Ishikawa (cell line): ENCODE results near the gene MIEN1.

ENCODE experiments used
- CREB1 ChIP-seq: IDR thresholded peaks from 2 replicates; pipeline ENCODE4 v1.6.1; 2012; ENCODE audit warnings: low read depth
- EGR1 ChIP-seq: IDR thresholded peaks from 2 replicates; pipeline ENCODE4 v1.6.1; 2012
- EP300 ChIP-seq: IDR thresholded peaks from 2 replicates; pipeline ENCODE4 v1.6.1; 2012; ENCODE audit warnings: borderline replicate concordance
- MAX ChIP-seq: IDR thresholded peaks from 2 replicates; pipeline ENCODE4 v1.6.1; 2012
- NFIC ChIP-seq: IDR thresholded peaks from 2 replicates; pipeline ENCODE4 v1.6.1; 2012
- RAD21 ChIP-seq: IDR thresholded peaks from 2 replicates; pipeline ENCODE4 v1.6.1; 2012; ENCODE audit warnings: low read depth
- REST ChIP-seq: IDR thresholded peaks from 2 replicates; pipeline ENCODE4 v1.6.1; 2012; ENCODE audit warnings: low read depth, mild to moderate bottlenecking
- TAF1 ChIP-seq: IDR thresholded peaks from 2 replicates; pipeline ENCODE4 v1.6.1; 2012; ENCODE audit warnings: low read depth, mild to moderate bottlenecking
- TCF12 ChIP-seq: IDR thresholded peaks from 2 replicates; pipeline ENCODE4 v1.6.1; 2012; ENCODE audit warnings: low read depth
- USF1 ChIP-seq: IDR thresholded peaks from 2 replicates; pipeline ENCODE4 v1.6.1; 2012
- ZBTB7A ChIP-seq: IDR thresholded peaks from 2 replicates; pipeline ENCODE4 v1.6.1; 2012; ENCODE audit warnings: low read depth

- no peak for TF ChIP-seq REST
- no peak for TF ChIP-seq CREB1
- no peak for TF ChIP-seq RAD21
- no peak for TF ChIP-seq ZBTB7A
- TF ChIP-seq EP300, result no peak
- TF ChIP-seq TAF1, result no peak
- no peak for TF ChIP-seq NFIC
- no peak for TF ChIP-seq USF1
- TF ChIP-seq MAX, result no peak
- TF ChIP-seq TCF12, result no peak
- TF ChIP-seq EGR1, result no peak
Observed at GRCh38 chr17:39722104-39722503, 8.2 kb downstream of the MIEN1 start.
